Forelimb muscle (tissue), 1 donor: ENCODE data around the gene SART1. TPM values are rescaled to one million over a fixed set of nuclear protein-coding genes. Genes with fewer than 3 reads are reported as not detected.

Experiments used
- DNase-seq: peaks from one replicate; pipeline ENCODE4 v3.0.0-alpha.2; 2013; ENCODE audit warnings: low read depth
- polyA plus RNA-seq: library from polyadenylated mRNA; unstranded; fragments of 120-200 nt; gene quantifications from one replicate; pipeline ENCODE4 v1.2.1, GENCODE V29; 2013; ENCODE audit not compliant: insufficient read length

SART1 gene
- polyA plus RNA-seq, 1 donor = 36.2 TPM

GRCh38 chr11:65964906-65965305, 3.4 kb downstream of the SART1 start:
- DNase-seq = no peak

- no peak for DNase-seq
Observed at GRCh38 chr11:65965986-65966762, 4.6 kb downstream of the SART1 start.

- no peak for DNase-seq
Observed at GRCh38 chr11:65967329-65967934, 5.9 kb downstream of the SART1 start.

- DNase-seq = no peak
Observed at GRCh38 chr11:65968600-65969482, 7.3 kb downstream of the SART1 start.

GRCh38 chr11:65972116-65972515, 10.6 kb downstream of the SART1 start:
- no peak for DNase-seq

GRCh38 chr11:65973439-65974110, 12.0 kb downstream of the SART1 start:
- no peak for DNase-seq

- no peak for DNase-seq
Observed at GRCh38 chr11:65975771-65976170, 14.2 kb downstream of the SART1 start.

GRCh38 chr11:65976216-65977176, 15.0 kb downstream of the SART1 start:
- DNase-seq = no peak

GRCh38 chr11:65977621-65978390, 16.3 kb downstream of the SART1 start:
- DNase-seq = no peak

- DNase-seq = no peak
Observed at GRCh38 chr11:65978391-65979238, 17.1 kb downstream of the SART1 start.

GRCh38 chr11:65979261-65979759, 17.8 kb downstream of the SART1 start:
- DNase-seq = no peak

GRCh38 chr11:65981101-65981740, 19.7 kb downstream of the SART1 start:
- no peak for DNase-seq

- DNase-seq = no peak
Observed at GRCh38 chr11:65981972-65982823, 20.7 kb downstream of the SART1 start.

- no peak for DNase-seq
Observed at GRCh38 chr11:65982824-65983588, 21.5 kb downstream of the SART1 start.

GRCh38 chr11:65983589-65983987, 22.1 kb downstream of the SART1 start:
- no peak for DNase-seq

GRCh38 chr11:65987336-65987735, 25.8 kb downstream of the SART1 start:
- no peak for DNase-seq
